Testis (tissue), 3 donors: Measurements from ENCODE around the gene MBOAT7. TPM values are rescaled to one million over a fixed set of nuclear protein-coding genes. Genes with fewer than 3 reads are reported as not detected.
A peak's percentile ranks its signal among the peaks of the same experiment; 100 is the strongest.

Experiments
- DNase-seq: peaks from one replicate; pipeline ENCODE4 v3.0.0-alpha.2; 2019
- H3K27ac ChIP-seq, 2 donors: fragments of 200-600 bp; sonication (generic); one replicate each; pipeline ENCODE4 v1.5.1; 2019
- H3K27me3 ChIP-seq: fragments of 200-600 bp; sonication (generic); one replicate; pipeline ENCODE4 v1.5.1; 2019
- H3K36me3 ChIP-seq: fragments of 200-600 bp; sonication (generic); one replicate; pipeline ENCODE4 v1.5.1; 2017; ENCODE audit warnings: low read depth; ENCODE audit errors: missing control alignments
- H3K4me1 ChIP-seq: fragments of 200-600 bp; sonication (generic); one replicate; pipeline ENCODE4 v1.5.1; 2019
- H3K4me3 ChIP-seq, 2 donors: fragments of 200-600 bp; sonication (generic); one replicate each; pipeline ENCODE4 v1.5.1; 2017 to 2019
- H3K9me3 ChIP-seq: fragments of 200-600 bp; sonication (generic); one replicate; pipeline ENCODE4 v1.5.1; 2017
- POLR2A ChIP-seq: fragments of 450-650 bp; IDR thresholded peaks from one replicate; pipeline ENCODE4 v1.6.1; 2017; ENCODE audit warnings: antibody characterized with exemption, mild to moderate bottlenecking, moderate library complexity
- WGBS, 2 donors: methylation state at CpG; one replicate each; pipeline ENCODE4 v1.1.5; 2018; 5-methylcytosine and 5-hydroxymethylcytosine counted together
- intact Hi-C: fragments of 100-400 bp; cut with DNase I; formaldehyde crosslinking; loops from one replicate; pipeline ENCODE4 v1.15.1; 2023; ENCODE audit warnings: low total_unique reads
- polyA plus RNA-seq: library from polyadenylated mRNA; stranded (reverse); fragments of 350-450 nt; fragmentation: Illumina TruSeq; extraction: RNeasy Lipid Tissue Mini Kit (QIAGEN cat#74804); gene quantifications from one replicate; pipeline ENCODE4 v1.2.3, GENCODE V29; 2014; ENCODE audit warnings: low read depth, low replicate concordance; ENCODE audit not compliant: insufficient read depth
- total RNA-seq, 2 donors: library from RNA; depleted of rRNA; stranded (reverse); fragments of >200 nt; gene quantifications; one replicate each; pipeline ENCODE4 v1.2.3, GENCODE V29; 2016
- TF ChIP-seq, protein P1 (sequence below), 3 experiments: fragments of 450-650 bp in 2 of 3; fragments of 200-600 bp in 1 of 3; sonication (generic) in 1 of 3; IDR thresholded peaks; one replicate each; pipeline ENCODE4 v1.5.1; 2016 to 2019; ENCODE audit warnings: antibody characterized with exemption in 3 of 3, mild to moderate bottlenecking in 2 of 3, moderate library complexity in 1 of 3

Gene MBOAT7
- total and polyA plus RNA-seq, 3 donors from 2014 or later = 218 to 482 (median 479) TPM

- Histone ChIP-seq H3K36me3 (no peaks in the 10 kb centered on the region), H3K4me3 (no peak overlapping the region), H3K4me1 (peaks cover 44% of the 10 kb centered on the region), H3K27me3 (no peaks in the 10 kb centered on the region), H3K27ac (no peak overlapping the region), H3K9me3 (no peaks in the 10 kb centered on the region)
- 76 to 79% methylated on average over 12 of the region's 12 CpGs for WGBS, 2 donors
- no peak for TF ChIP-seq POLR2A
- TF ChIP-seq, protein P1, sequence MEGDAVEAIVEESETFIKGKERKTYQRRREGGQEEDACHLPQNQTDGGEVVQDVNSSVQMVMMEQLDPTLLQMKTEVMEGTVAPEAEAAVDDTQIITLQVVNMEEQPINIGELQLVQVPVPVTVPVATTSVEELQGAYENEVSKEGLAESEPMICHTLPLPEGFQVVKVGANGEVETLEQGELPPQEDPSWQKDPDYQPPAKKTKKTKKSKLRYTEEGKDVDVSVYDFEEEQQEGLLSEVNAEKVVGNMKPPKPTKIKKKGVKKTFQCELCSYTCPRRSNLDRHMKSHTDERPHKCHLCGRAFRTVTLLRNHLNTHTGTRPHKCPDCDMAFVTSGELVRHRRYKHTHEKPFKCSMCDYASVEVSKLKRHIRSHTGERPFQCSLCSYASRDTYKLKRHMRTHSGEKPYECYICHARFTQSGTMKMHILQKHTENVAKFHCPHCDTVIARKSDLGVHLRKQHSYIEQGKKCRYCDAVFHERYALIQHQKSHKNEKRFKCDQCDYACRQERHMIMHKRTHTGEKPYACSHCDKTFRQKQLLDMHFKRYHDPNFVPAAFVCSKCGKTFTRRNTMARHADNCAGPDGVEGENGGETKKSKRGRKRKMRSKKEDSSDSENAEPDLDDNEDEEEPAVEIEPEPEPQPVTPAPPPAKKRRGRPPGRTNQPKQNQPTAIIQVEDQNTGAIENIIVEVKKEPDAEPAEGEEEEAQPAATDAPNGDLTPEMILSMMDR (IDR thresholded peaks at IDR 0.05) = no peak
- intact Hi-C loops = no loop called here
- no peak for DNase-seq
Measured at GRCh38 chr19:54211235-54211634, 21.9 kb upstream of the MBOAT7 start.

DNA sequence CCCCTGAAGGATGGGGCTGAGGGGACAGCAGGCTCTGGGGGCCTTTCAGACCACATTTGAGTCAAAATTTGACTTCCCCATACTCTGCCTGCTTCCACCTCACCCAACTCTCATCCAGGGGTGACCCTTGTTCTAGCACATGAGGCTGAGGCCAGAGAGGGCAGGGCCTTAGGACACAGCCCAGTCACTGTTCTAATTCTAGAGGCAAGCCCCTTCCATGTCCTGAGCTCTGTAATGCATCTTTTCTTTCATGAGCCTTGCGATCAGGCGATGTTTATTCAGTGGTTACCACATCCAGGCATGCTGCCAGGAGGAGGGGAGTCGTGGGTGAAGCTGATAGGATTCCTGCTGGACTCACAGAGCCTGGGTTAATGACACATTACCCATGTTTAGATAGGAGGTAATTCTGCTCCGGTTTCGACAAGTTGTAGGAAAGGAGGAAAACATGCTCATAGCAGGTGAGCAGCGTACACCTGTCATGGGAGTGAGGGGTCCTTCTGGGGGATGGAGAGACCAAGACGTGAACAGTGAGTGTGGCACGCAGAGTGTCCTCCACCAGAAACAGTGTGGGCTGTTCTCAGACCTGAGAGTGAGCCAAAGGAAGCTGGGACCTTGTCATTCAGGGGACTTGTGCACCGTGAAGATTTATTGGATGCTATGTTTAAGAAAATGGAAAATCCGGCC, 20.6 kb upstream of the MBOAT7 start:
- Histone ChIP-seq H3K36me3 (no peaks in the 10 kb centered on the region), H3K9me3 (no peaks in the 10 kb centered on the region), H3K4me1 (peaks cover 50% of the 10 kb centered on the region), H3K27ac (peak overlapping the region; percentile 47 to 75), H3K4me3 (no peak overlapping the region), H3K27me3 (no peaks in the 10 kb centered on the region)
- TF ChIP-seq, protein P1 (IDR thresholded peaks at IDR 0.05) = no peak
- no peak for TF ChIP-seq POLR2A
- intact Hi-C loops = no loop called here
- peak; percentile 93 for DNase-seq
- 39 to 41% methylated on average over 10 of the region's 10 CpGs for WGBS, 2 donors

DNA sequence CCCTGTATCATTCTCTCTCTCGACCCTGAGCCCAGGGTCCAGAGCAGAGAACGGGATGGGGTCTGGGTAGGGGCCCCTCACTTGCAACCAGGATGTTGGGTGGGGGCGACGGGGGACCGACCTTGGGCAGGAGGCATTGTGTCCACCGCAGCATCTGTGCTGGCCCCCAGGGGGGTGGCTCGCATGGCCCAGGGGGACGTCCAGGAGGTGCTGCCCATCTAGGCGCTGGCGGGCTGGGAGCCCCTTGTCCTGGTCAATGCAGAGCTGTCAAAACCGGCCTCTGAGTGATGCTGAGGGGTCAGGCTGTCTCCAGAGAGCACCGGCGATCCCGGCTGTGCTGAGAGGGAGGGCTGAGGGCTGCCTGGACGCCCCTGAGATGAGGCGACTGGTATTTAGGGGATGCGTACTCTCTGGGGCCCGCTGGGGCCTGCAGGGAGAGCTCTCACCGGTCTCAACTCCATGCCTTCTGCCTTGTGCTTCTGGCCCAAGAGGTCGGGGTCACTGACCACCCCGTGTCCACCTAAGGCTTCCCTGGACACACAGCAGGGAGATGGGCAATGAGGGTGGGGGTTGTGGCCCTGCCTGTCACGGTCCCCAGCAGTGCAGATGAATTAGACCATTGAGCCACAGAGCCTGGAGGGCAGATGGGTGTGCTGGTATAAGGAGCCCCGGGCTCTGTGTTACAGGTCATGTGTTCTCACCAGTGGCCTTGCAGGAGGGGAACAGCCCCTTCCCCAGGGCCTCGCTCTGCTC, 19.9 kb upstream of the MBOAT7 start:
- H3K9me3 ChIP-seq = no peaks in the 10 kb centered on the region
- H3K27ac ChIP-seq = peak overlapping the region; percentile 47 to 75
- no peaks in the 10 kb centered on the region for H3K36me3 ChIP-seq
- TF ChIP-seq, protein P1 (IDR thresholded peaks at IDR 0.05) = no peak
- TF ChIP-seq POLR2A = no peak
- WGBS, 2 donors = 57 to 67% methylated on average over 2 to 20 of the region's 24 CpGs
- intact Hi-C loops = no loop called here
- H3K27me3 ChIP-seq = no peaks in the 10 kb centered on the region
- H3K4me1 ChIP-seq = peaks cover 53% of the 10 kb centered on the region
- no peak overlapping the region for H3K4me3 ChIP-seq
- DNase-seq = no peak

GRCh38 chr19:54208784-54209057, 19.3 kb upstream of the MBOAT7 start:
- Histone ChIP-seq H3K27ac (peak overlapping the region; percentile 47 to 75), H3K4me3 (no peak overlapping the region), H3K9me3 (no peaks in the 10 kb centered on the region), H3K36me3 (no peaks in the 10 kb centered on the region), H3K27me3 (no peaks in the 10 kb centered on the region), H3K4me1 (peaks cover 59% of the 10 kb centered on the region)
- intact Hi-C loops = no loop called here
- TF ChIP-seq, protein P1 (IDR thresholded peaks at IDR 0.05) = no peak
- no peak for TF ChIP-seq POLR2A
- WGBS, 2 donors = 79 to 84% methylated on average over 8 of the region's 8 CpGs
- no peak for DNase-seq
